ENCODE results near the gene PHF14.

DNA sequence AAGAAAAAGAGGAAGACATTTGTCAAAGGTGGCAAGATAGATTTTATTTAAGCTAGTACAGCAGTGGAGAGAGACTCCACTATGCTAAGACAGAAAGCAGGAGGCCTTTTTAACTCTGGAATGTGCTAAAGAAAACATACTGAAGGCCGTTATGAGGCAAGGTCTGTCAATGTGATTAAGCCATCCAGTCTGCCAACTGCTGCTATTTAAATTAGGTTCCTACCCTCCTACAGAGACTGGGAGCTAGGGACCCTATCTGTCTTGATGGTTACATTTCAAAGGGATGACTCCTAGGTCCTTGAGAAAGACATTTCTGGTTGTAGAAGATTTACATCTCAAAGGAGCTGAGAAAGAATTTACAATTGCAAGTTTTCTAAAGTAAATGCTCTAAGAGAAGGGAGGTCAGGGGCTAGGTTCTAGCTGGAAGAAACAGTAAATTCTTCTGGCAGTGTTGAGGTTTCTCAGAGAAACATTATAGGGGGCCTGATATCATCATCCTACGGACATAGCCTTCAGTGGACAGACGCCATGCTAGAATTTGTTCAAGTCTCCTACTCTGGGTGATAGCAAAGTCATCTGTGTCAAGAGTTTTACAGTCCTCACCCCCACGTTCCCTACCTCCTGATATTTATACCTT, 211.6 kb downstream of the PHF14 start:
- TF ChIP-seq CTCF (IDR thresholded peaks at IDR 0.05), result no peak
- no peak for TF ChIP-seq POLR2A (IDR thresholded peaks at IDR 0.05)

Measured in body of pancreas (tissue), 4 donors.